Muscle of back (tissue), 13 donors: Measurements from ENCODE around the gene OR6A2. TPM values are rescaled to one million over a fixed set of nuclear protein-coding genes. Genes with fewer than 3 reads are reported as not detected.
"Not testable (repeated sequence)": the region's sequence is repeated elsewhere in the genome, so short reads cannot be mapped to it uniquely, and the experiment has no call there.

Source experiments
- DNase-seq, 3 donors: peaks; one replicate each; pipeline versions ENCODE4 v3.0.0 to v3.0.0-alpha.2; 2013
- long read RNA-seq, 9 donors: transcript quantifications; one replicate each; lab custom pipeline, GENCODE V29; 2026
- polyA plus RNA-seq, 10 donors: library from polyadenylated mRNA; unstranded; fragments of 120-200 nt; gene quantifications; one replicate each; pipeline ENCODE4 v1.2.1, GENCODE V29; 2013; ENCODE audit not compliant: insufficient read length in 10 of 10

Gene OR6A2
- not detected for polyA plus RNA-seq
- long read RNA-seq, donor 1, result 0 reads
- long read RNA-seq, donor 2, result 0 reads
- long read RNA-seq, donor 3, partial matches to known transcripts, result 0 of 1 reads
- long read RNA-seq, donor 3, other reads (novel, unspliced or antisense), result 0 of 1 reads
- long read RNA-seq, donor 4, result 0 reads
- long read RNA-seq, donor 5, result 0 reads
- long read RNA-seq, donor 6, result 0 reads
- long read RNA-seq, donor 7, result 0 reads
- long read RNA-seq, donor 8, result 0 reads
- long read RNA-seq, donor 9, result 0 reads

GRCh38 chr11:6799402-6799801, at the start of gene OR6A2:
Gene OR6A2, minus strand, starts transcription at chr11:6799689. Its CDS starts 3,981 bp downstream, at chr11:6795708.
- DNase-seq, result no peak

GRCh38 chr11:6845383-6845782, 45.9 kb upstream of the OR6A2 start, which contains the start of gene OR10A5:
Gene OR10A5, plus strand, starts transcription at chr11:6845683. Its CDS starts 0 bp downstream, at chr11:6845683.
- DNase-seq, result no peak

GRCh38 chr11:6844356-6844755, 44.9 kb upstream of the OR6A2 start:
- no peak for DNase-seq

- no peak for DNase-seq
Measured at GRCh38 chr11:6843670-6844069, 44.2 kb upstream of the OR6A2 start.

- no peak for DNase-seq
Measured at GRCh38 chr11:6841694-6842093, 42.2 kb upstream of the OR6A2 start.

GRCh38 chr11:6834021-6834420, 34.5 kb upstream of the OR6A2 start:
- no peak for DNase-seq

- DNase-seq, result no peak
Measured at GRCh38 chr11:6833356-6833755, 33.9 kb upstream of the OR6A2 start.

GRCh38 chr11:6828103-6828502, 28.6 kb upstream of the OR6A2 start:
- DNase-seq, result no peak

GRCh38 chr11:6825231-6825744, 25.8 kb upstream of the OR6A2 start:
- DNase-seq, result peak in 2 of 3 donors; percentile 23 to 37

- peak in 1 of 3 donors; percentile 2 for DNase-seq
Measured at GRCh38 chr11:6824136-6824823, 24.8 kb upstream of the OR6A2 start.

GRCh38 chr11:6818967-6819366, 19.5 kb upstream of the OR6A2 start:
- no peak for DNase-seq

- no peak for DNase-seq
Measured at GRCh38 chr11:6817694-6818093, 18.2 kb upstream of the OR6A2 start.

- DNase-seq, result no peak
Measured at GRCh38 chr11:6813656-6814055, 14.2 kb upstream of the OR6A2 start.

GRCh38 chr11:6812390-6813005, 13.0 kb upstream of the OR6A2 start:
- peak; percentile 9 to 35 (median 13) for DNase-seq

- not testable (repeated sequence) for DNase-seq
Measured at GRCh38 chr11:6801075-6801474, 1.6 kb upstream of the OR6A2 start.

GRCh38 chr11:6794639-6795038, 4.8 kb downstream of the OR6A2 start:
- DNase-seq, result no peak

- DNase-seq, result no peak
Measured at GRCh38 chr11:6790546-6790945, 8.9 kb downstream of the OR6A2 start.

- no peak for DNase-seq
Measured at GRCh38 chr11:6782720-6783119, 16.8 kb downstream of the OR6A2 start, which contains the start of gene OR2AG1. Gene OR2AG1, plus strand, starts transcription at chr11:6783020. Its CDS starts 2,018 bp downstream, at chr11:6785038.

GRCh38 chr11:6780829-6781228, 18.7 kb downstream of the OR6A2 start:
- DNase-seq, result no peak

- no peak for DNase-seq
Measured at GRCh38 chr11:6778518-6778917, 21.0 kb downstream of the OR6A2 start.

- peak; percentile 1 to 19 (median 2) for DNase-seq
Measured at GRCh38 chr11:6771926-6772893, 27.3 kb downstream of the OR6A2 start, which contains the start of gene OR2AG2. Gene OR2AG2, minus strand, starts transcription at chr11:6771976. Its CDS starts 3,019 bp downstream, at chr11:6768957.
